ENCODE data around the gene DAB2IP.

DNA sequence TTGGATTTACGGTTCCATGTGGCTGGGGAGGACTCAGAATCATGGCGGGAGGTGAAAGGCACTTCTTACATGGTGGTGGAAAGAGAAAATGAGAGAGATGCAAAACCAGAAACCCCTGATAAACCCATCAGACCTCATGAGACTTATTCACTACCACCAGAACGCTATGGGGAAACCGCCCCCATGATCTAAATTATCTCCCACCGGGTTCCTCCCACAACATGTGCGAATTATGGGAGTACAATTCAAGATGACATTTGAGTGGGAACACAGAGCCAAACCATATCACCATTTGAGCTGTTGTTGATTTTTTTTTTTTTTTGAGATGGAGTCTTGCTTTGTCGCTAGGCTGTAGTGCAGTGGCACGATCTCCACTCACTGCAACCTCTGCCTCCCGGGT lies 16.5 kb downstream of the DAB2IP start:
- TF ChIP-seq EP300 (IDR thresholded peaks at IDR 0.05): no peak
- TF ChIP-seq POLR2A (IDR thresholded peaks at IDR 0.05): no peak

All from tibial nerve (tissue), 3 donors.